GM12892 (cell line): Measurements from ENCODE around the gene IGSF21.

Experiments used
- DNase-seq: peaks from one replicate; pipeline ENCODE4 v3.0.0; 2011; ENCODE audit not compliant: insufficient read length
- FAIRE-seq: peaks from 2 replicates; lab custom pipeline; 2011; peaks lifted over from hg19 to GRCh38; lab: Jason Lieb, UNC
- POLR2A ChIP-seq: IDR thresholded peaks from 2 replicates; pipeline ENCODE4 v1.6.1; 2011; ENCODE audit warnings: low read depth, low read length, control low read depth
- POLR2AphosphoS5 ChIP-seq: IDR thresholded peaks from 2 replicates; pipeline ENCODE4 v1.6.1; 2011; ENCODE audit warnings: low read depth, low read length, control low read depth
- TAF1 ChIP-seq: IDR thresholded peaks from 2 replicates; pipeline ENCODE4 v1.6.1; 2011; ENCODE audit warnings: low read depth, mild to moderate bottlenecking, control low read depth, low read length, borderline replicate concordance

IGSF21 gene

GRCh38 chr1:18426580-18426979 lies 319.0 kb downstream of the IGSF21 start:
- DNase-seq (no peak), FAIRE-seq (no peak)
- TF ChIP-seq POLR2AphosphoS5 (no peak), POLR2A (no peak), TAF1 (no peak)
